Stimulated activated CD8-positive, alpha-beta memory T cell treated with anti-CD3 and anti-CD28 coated beads, Interleukin-12 subunit alpha, Interleukin-12 subunit beta, amount 100 ng/mL, for 1 hour (primary cell): ENCODE data around the gene SLC16A10.
"Not testable (repeated sequence)": the region's sequence is repeated elsewhere in the genome, so short reads cannot be mapped to it uniquely, and the experiment has no call there.

Experiments
- DNase-seq: peaks from one replicate; pipeline ENCODE4 v3.0.0-alpha.2; 2020; ENCODE audit warnings: low read depth

The SLC16A10 gene

GRCh38 chr6:111087871-111088667 lies 766 bp downstream of the SLC16A10 start:
- peak; percentile 27 for DNase-seq

GRCh38 chr6:111088668-111089003 lies 1.3 kb downstream of the SLC16A10 start:
- no peak for DNase-seq

GRCh38 chr6:111090766-111091165 lies 3.5 kb downstream of the SLC16A10 start:
- DNase-seq: no peak

GRCh38 chr6:111091987-111092386 lies 4.7 kb downstream of the SLC16A10 start:
- DNase-seq: no peak

GRCh38 chr6:111095488-111095887 lies 8.2 kb downstream of the SLC16A10 start:
- DNase-seq: not testable (repeated sequence)

- DNase-seq: no peak
Observed at GRCh38 chr6:111096246-111096645, 8.9 kb downstream of the SLC16A10 start.

- DNase-seq: no peak
Observed at GRCh38 chr6:111098597-111098996, 11.3 kb downstream of the SLC16A10 start.

- no peak for DNase-seq
Observed at GRCh38 chr6:111101987-111102386, 14.7 kb downstream of the SLC16A10 start.

GRCh38 chr6:111105578-111105977 lies 18.3 kb downstream of the SLC16A10 start:
- DNase-seq: no peak

- DNase-seq: no peak
Observed at GRCh38 chr6:111107589-111107988, 20.3 kb downstream of the SLC16A10 start.

- DNase-seq: no peak
Observed at GRCh38 chr6:111110036-111110435, 22.7 kb downstream of the SLC16A10 start.

GRCh38 chr6:111113336-111114086 lies 26.2 kb downstream of the SLC16A10 start:
- no peak for DNase-seq

GRCh38 chr6:111114087-111114443 lies 26.8 kb downstream of the SLC16A10 start:
- no peak for DNase-seq

GRCh38 chr6:111114482-111114881 lies 27.2 kb downstream of the SLC16A10 start:
- DNase-seq: no peak

GRCh38 chr6:111118826-111119225 lies 31.5 kb downstream of the SLC16A10 start:
- no peak for DNase-seq

- DNase-seq: no peak
Observed at GRCh38 chr6:111119571-111120329, 32.4 kb downstream of the SLC16A10 start.

- DNase-seq: no peak
Observed at GRCh38 chr6:111121789-111122350, 34.6 kb downstream of the SLC16A10 start.

GRCh38 chr6:111122458-111123286 lies 35.4 kb downstream of the SLC16A10 start:
- DNase-seq: no peak

GRCh38 chr6:111124406-111124805 lies 37.1 kb downstream of the SLC16A10 start:
- no peak for DNase-seq

- no peak for DNase-seq
Observed at GRCh38 chr6:111129013-111129412, 41.7 kb downstream of the SLC16A10 start.

GRCh38 chr6:111131018-111131417 lies 43.7 kb downstream of the SLC16A10 start:
- not testable (repeated sequence) for DNase-seq

- not testable (repeated sequence) for DNase-seq
Observed at GRCh38 chr6:111132669-111133068, 45.4 kb downstream of the SLC16A10 start.
